BE2C (cell line): ENCODE results near the gene MIPEP.
"Not testable (repeated sequence)": the region's sequence is repeated elsewhere in the genome, so short reads cannot be mapped to it uniquely, and the experiment has no call there.

Experiments
- DNase-seq: peaks from one replicate; pipeline ENCODE4 v3.0.0-alpha.2; 2020
- H3K27me3 ChIP-seq: fragments of 250-450 bp; sonication (Bioruptor Pico); 2 replicates; pipeline ENCODE4 v1.5.1; 2020; ENCODE audit warnings: mild to moderate bottlenecking
- H3K36me3 ChIP-seq: fragments of 250-450 bp; sonication (Bioruptor Pico); 2 replicates; pipeline ENCODE4 v1.5.1; 2020; ENCODE audit warnings: mild to moderate bottlenecking
- H3K4me1 ChIP-seq: fragments of 250-450 bp; sonication (Bioruptor Pico); 2 replicates; pipeline ENCODE4 v1.5.1; 2020
- H3K4me3 ChIP-seq: 2 replicates; pipeline ENCODE4 v1.5.1; 2011; ENCODE audit warnings: low read depth, low read length
- H3K9me3 ChIP-seq: fragments of 250-450 bp; sonication (Bioruptor Pico); 2 replicates; pipeline ENCODE4 v1.5.1; 2020
- CTCF ChIP-seq: IDR thresholded peaks from 2 replicates; pipeline ENCODE4 v1.5.1; 2012; ENCODE audit warnings: mild to moderate bottlenecking, low read depth, low read length

The MIPEP gene

GRCh38 chr13:23766283-23766682, 122.9 kb downstream of the MIPEP start:
- no peaks in the 10 kb centered on the region for H3K4me1 ChIP-seq
- TF ChIP-seq CTCF = no peak

GRCh38 chr13:23765531-23765930, 123.7 kb downstream of the MIPEP start:
- no peak for DNase-seq
- Histone ChIP-seq H3K4me1 (no peaks in the 10 kb centered on the region), H3K4me3 (no peak overlapping the region), H3K27me3 (no peaks in the 10 kb centered on the region), H3K36me3 (no peaks in the 10 kb centered on the region), H3K9me3 (no peaks in the 10 kb centered on the region)
- no peak for TF ChIP-seq CTCF

More at GRCh38 chr13:23766283-23766682, 122.9 kb downstream of the MIPEP start:
- no peak for DNase-seq
- Histone ChIP-seq H3K9me3 (no peaks in the 10 kb centered on the region), H3K36me3 (no peaks in the 10 kb centered on the region), H3K4me3 (no peak overlapping the region), H3K27me3 (no peaks in the 10 kb centered on the region)

- H3K36me3 ChIP-seq = no peaks in the 10 kb centered on the region
- H3K27me3 ChIP-seq = no peaks in the 10 kb centered on the region
- no peak for TF ChIP-seq CTCF
- H3K4me1 ChIP-seq = no peaks in the 10 kb centered on the region
- DNase-seq = no peak
- no peak overlapping the region for H3K4me3 ChIP-seq
- no peaks in the 10 kb centered on the region for H3K9me3 ChIP-seq
Observed at GRCh38 chr13:23763318-23763717, 125.9 kb downstream of the MIPEP start.

- H3K27me3 ChIP-seq, H3K36me3 ChIP-seq, DNase-seq, H3K9me3 ChIP-seq, H3K4me1 ChIP-seq, H3K4me3 ChIP-seq: not testable (repeated sequence)
Observed at GRCh38 chr13:23761760-23762159, 127.4 kb downstream of the MIPEP start.

- no peaks in the 10 kb centered on the region for H3K36me3 ChIP-seq
- H3K4me1 ChIP-seq = no peaks in the 10 kb centered on the region
- H3K27me3 ChIP-seq = no peaks in the 10 kb centered on the region
- TF ChIP-seq CTCF = no peak
- H3K9me3 ChIP-seq = no peaks in the 10 kb centered on the region
- H3K4me3 ChIP-seq = no peak overlapping the region
- no peak for DNase-seq
Observed at GRCh38 chr13:23760000-23760399, 129.2 kb downstream of the MIPEP start.

- H3K4me1 ChIP-seq = no peaks in the 10 kb centered on the region
- H3K9me3 ChIP-seq = no peaks in the 10 kb centered on the region
- DNase-seq = no peak
- no peaks in the 10 kb centered on the region for H3K27me3 ChIP-seq
- H3K36me3 ChIP-seq = no peaks in the 10 kb centered on the region
- TF ChIP-seq CTCF = no peak
- H3K4me3 ChIP-seq = no peak overlapping the region
Observed at GRCh38 chr13:23758798-23759527, 130.2 kb downstream of the MIPEP start.
